GM19328 (cell line): Measurements from ENCODE around the gene OBP2A.
"Not testable (repeated sequence)": the region's sequence is repeated elsewhere in the genome, so short reads cannot be mapped to it uniquely, and the experiment has no call there.

Source experiments
- ATAC-seq: cut with Tn5 transposase; IDR thresholded peaks from one replicate; pipeline ENCODE4 v1.9.1; 2021; ENCODE audit warnings: mild to moderate bottlenecking, moderate library complexity; ENCODE audit not compliant: unreplicated experiment

Gene OBP2A

DNA sequence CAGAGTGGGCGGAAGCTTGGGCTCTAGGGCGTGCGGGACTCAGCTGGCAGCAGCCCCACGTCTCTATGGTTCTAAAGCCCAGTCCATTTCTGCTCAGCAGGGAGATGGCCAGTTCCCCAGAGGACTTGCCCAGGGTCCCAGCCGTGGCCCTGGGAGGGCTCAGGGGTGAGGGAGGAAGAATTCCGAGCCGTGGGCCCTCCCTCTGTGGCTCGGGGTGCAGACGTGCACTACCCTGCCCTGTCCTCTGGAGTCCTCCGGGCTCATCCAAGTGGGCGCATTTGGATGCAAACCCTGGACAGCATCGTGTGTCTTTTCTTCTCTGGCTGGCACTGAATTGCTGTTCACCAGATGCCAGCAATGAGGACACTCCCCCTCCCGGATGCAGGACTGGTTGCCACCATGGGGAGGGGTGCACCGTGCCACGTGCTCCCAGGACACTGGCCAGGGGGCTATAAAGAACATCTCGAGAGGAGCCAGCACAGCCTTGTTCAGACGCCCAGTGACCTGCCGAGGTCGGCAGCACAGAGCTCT lies at the start of gene OBP2A:
Gene OBP2A, plus strand, starts transcription at position 481 of the 531 bp plus-strand sequence. CDS start 55 bp downstream, outside the sequence.
- ATAC-seq: not testable (repeated sequence)

DNA sequence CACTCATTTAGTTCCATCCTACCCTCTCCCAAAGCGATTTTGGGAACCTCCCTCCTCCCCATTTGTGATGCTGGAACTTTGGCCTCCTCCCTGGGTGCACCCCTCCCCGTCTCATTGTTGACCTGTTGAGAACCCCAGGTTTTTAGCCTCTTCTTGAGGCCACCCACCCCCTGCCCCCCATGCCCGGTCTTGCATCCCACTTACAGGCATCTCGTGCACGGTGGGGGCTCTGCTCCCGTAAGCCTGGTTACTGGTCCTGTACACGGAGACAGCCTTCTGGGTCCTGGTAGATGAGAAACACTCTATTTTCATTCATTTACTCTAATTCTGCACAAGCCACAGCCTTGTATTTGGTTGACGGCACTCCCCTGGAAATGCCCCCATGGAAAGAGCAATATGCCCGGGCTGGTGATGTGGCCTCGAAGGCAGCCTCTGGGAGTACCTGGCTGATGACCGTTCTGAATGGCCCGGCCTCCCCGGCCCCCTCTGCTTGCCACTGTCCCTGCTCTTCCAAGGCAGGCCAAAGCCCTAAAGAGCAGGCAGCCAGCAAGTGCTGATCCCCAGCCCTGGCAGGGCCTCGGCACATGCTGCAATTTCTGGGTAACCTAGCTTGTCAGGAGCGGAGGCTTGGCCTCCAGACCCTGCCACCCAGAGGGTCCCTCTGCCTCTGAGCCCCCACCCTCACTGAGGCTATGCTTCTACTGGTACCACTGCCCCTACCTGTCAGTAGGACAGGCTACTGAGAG lies 47.4 kb upstream of the OBP2A start:
- ATAC-seq: no peak

DNA sequence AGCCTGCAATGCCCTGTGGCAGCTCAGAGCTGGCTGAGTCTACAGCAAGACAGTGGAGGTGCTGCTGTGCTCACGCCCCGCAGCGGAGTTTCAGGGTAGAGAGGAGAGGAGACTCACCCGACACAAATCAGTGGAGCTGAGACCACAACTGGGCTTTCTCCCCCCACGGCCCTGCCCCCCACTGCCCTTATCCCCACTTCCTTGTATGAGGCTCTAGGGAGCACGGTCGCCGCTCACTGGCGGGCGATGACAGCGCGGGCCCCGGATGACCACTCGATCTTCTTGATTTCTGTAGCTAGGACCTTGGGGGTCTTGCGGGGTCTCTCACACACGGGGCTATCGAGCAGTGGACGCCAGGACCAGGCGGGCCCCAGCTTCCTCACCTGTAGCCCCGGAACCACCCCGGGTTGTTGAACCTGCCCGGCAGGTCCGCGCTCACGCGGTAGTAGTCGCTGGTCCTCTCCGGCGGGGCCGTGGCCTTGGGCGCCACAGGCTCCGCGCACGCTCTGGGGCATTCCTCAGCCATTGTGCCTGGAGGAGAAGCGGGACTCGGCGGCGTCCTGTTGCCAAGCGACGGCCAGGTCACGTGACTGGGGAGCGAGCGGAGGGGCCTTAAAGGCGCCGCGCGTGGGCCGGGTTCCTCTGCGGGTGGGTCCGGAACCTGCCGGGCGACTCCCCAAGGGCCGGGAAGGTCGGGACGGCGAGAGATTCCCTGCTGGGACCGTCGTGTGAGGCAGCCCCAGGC lies 46.4 kb upstream of the OBP2A start:
- ATAC-seq: no peak

DNA sequence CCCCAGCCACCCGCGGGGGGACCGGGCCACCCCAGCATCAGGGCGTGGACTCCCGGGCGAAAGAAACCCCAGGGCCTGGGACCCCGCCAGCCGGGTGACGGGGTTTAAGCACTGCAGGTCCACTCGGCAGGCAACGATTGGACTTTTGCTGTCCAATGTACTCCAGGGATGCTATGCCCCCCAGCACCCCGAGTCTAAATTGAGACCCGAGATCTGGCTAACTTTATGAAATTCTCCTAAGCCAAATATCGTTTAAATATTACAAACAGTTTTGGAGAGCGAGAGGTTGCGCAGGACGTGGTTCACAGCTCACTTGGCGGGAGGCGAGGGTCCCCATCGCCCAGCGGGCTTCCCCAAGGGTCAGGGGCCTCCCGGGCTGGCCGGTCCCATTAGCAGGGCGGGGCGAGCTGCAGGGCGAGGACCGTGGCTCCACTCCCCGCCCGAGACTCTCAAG lies 45.8 kb upstream of the OBP2A start:
- ATAC-seq: no peak

- ATAC-seq: peak; percentile 80
These were observed 45.2 kb upstream of the OBP2A start, which contains the start of gene MRPS2 for GRCh38 chr9:135500525-135501260. TSS of gene MRPS2 (plus strand) at chr9:135500682. CDS start at chr9:135500711, 29 bp downstream.

- no peak for ATAC-seq
These were observed 44.4 kb upstream of the OBP2A start for GRCh38 chr9:135501261-135502167.

GRCh38 chr9:135502168-135502872 lies 43.6 kb upstream of the OBP2A start:
- no peak for ATAC-seq

DNA sequence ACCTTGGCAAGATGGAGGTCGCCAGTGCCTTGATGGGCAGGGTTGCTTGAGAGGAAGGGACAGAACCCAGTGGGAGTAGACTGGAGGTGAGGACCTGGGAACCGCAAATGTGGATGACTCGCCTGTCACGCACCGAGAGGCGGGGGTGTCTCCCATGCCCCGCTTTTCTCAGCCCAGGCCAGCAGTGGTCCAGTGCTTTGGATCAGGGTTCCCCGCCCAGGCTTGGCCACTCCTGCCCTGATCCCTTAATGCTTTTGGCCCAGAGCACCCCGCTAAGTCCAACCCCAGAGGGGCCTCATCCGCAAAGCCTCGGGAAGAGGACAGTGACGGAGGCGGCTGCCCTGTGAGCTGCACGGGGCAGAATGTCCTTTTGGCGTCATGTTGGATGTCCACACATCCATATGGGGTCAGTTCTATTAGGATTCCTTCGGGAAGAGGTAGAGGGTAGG lies 43.0 kb upstream of the OBP2A start:
- no peak for ATAC-seq

DNA sequence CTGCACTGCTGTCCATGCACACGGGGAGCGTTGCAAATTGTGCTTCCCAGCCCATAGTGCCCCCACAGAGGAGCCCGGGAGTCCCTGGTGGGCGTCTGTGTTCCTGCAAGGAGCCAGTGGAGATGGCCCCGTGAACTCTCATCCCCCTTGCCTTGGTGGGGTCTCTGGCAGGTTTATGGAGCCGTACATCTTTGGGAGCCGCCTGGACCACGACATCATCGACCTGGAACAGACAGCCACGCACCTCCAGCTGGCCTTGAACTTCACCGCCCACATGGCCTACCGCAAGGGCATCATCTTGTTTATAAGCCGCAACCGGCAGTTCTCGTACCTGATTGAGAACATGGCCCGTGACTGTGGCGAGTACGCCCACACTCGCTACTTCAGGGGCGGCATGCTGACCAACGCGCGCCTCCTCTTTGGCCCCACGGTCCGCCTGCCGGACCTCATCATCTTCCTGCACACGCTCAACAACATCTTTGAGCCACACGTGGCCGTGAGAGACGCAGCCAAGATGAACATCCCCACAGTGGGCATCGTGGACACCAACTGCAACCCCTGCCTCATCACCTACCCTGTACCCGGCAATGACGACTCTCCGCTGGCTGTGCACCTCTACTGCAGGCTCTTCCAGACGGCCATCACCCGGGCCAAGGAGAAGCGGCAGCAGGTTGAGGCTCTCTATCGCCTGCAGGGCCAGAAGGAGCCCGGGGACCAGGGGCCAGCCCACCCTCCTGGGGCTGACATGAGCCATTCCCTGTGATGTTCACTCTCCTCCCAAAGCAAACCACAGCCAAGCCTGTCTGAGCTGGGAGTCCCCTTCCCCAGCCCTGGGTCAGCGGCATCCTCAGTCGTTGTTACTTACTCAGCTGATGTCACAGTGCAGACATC lies 42.3 kb upstream of the OBP2A start:
- ATAC-seq: no peak

DNA sequence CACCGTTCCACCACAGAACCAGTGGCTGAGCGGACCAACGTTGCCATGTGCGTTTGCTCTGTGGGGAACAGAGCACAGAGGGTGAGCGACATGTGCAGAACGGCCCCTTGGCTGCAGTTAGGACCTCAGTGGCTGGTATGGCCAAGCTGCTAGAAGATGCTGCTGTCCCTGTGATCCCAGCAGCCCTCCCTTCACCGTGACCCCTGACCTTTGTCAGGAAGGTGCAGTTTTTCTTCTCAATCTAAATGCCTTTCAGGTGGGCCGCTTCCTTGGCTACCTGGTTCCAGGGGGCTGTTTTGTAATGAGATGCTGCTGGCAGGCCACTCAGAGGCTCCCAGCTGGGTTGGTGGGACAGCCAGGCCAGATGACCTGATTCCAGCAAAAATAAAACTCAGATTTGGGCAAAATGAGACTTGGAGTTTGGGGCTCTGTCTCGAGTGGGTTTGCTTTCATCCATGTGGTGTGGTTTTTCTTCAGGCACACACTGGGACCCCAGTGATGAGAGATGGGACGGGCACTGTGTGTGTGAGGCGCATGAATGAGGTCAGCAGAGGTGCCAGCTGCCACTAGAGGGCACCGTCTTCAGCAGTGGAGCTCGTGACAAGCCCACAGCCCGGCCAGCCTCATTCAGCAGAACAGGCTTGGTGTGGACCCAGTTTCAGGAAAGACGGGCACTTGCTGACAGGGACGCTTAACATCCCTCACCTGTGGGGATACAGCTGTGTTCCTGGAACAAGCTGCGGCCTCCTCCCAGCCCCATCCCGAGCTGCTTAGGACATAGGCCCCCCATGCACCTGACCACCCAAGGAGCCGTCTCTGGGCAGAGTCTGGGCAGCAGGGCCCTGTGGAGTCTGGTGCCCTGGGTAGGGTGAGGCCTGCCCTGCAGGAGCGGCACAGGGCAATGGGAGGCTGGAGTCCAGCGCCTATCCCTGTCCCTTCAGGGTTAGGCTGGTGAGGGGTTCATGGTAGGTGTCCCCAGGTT lies 41.4 kb upstream of the OBP2A start:
- no peak for ATAC-seq

GRCh38 chr9:135505406-135506187 lies 40.3 kb upstream of the OBP2A start:
- no peak for ATAC-seq

GRCh38 chr9:135506327-135507103 lies 39.4 kb upstream of the OBP2A start:
- no peak for ATAC-seq

GRCh38 chr9:135507104-135508035 lies 38.6 kb upstream of the OBP2A start:
- ATAC-seq: no peak

- ATAC-seq: no peak
These were observed 37.6 kb upstream of the OBP2A start for GRCh38 chr9:135508211-135508820.
